Vagina (tissue), 2 donors: ENCODE measurements around the gene ANO9. TPM values are rescaled to one million over a fixed set of nuclear protein-coding genes. Genes with fewer than 3 reads are reported as not detected.

Experiments used
- DNase-seq, 2 donors: peaks; one replicate each; pipeline ENCODE4 v3.0.0-alpha.2; 2017; ENCODE audit errors: extremely low spot score in 2 of 2
- H3K27ac ChIP-seq: fragments of 200-600 bp; sonication (generic); one replicate; pipeline ENCODE4 v1.5.1; 2019
- H3K27me3 ChIP-seq: fragments of 200-600 bp; sonication (generic); one replicate; pipeline ENCODE4 v1.5.1; 2019
- H3K36me3 ChIP-seq, 2 donors: fragments of 200-600 bp; sonication (generic); one replicate each; pipeline ENCODE4 v1.5.1; 2017 to 2019
- H3K4me1 ChIP-seq: fragments of 200-600 bp; sonication (generic); one replicate; pipeline ENCODE4 v1.5.1; 2019
- H3K4me3 ChIP-seq, 2 donors: fragments of 200-600 bp; sonication (generic); 1 replicate in 1 of 2; 2 replicates in 1 of 2; pipeline ENCODE4 v1.5.1; 2016 to 2019
- H3K9me3 ChIP-seq: fragments of 200-600 bp; sonication (generic); one replicate; pipeline ENCODE4 v1.5.1; 2019
- POLR2A ChIP-seq, 2 donors: fragments of 450-650 bp; IDR thresholded peaks; one replicate each; pipeline ENCODE4 v1.6.1; 2017; ENCODE audit warnings: antibody characterized with exemption in 2 of 2, mild to moderate bottlenecking in 2 of 2, moderate library complexity in 2 of 2
- POLR2AphosphoS5 ChIP-seq, 2 donors: sonication (generic); formaldehyde crosslinking; IDR thresholded peaks; one replicate each; pipeline ENCODE4 v1.9.0; 2017; ENCODE audit warnings: antibody characterized with exemption in 2 of 2, mild to moderate bottlenecking in 2 of 2, low read depth in 1 of 2; ENCODE audit not compliant: insufficient read depth in 1 of 2
- intact Hi-C: fragments of 100-400 bp; cut with DNase I; formaldehyde crosslinking; loops from one replicate; pipeline ENCODE4 v1.15.1; 2023
- total RNA-seq: library from RNA; depleted of rRNA; stranded (reverse); fragments of >200 nt; gene quantifications from one replicate; pipeline ENCODE4 v1.2.3, GENCODE V29; 2016
- TF ChIP-seq, protein P1 (sequence below), 3 experiments: fragments of 450-650 bp in 2 of 3; fragments of 200-600 bp in 1 of 3; sonication (generic) in 1 of 3; IDR thresholded peaks; one replicate each; pipeline ENCODE4 v1.5.1; 2017 to 2019; ENCODE audit warnings: antibody characterized with exemption in 3 of 3, mild to moderate bottlenecking in 2 of 3, moderate library complexity in 2 of 3

Gene ANO9
- total RNA-seq, 1 donor from 2014 or later: 12.0 TPM

DNA sequence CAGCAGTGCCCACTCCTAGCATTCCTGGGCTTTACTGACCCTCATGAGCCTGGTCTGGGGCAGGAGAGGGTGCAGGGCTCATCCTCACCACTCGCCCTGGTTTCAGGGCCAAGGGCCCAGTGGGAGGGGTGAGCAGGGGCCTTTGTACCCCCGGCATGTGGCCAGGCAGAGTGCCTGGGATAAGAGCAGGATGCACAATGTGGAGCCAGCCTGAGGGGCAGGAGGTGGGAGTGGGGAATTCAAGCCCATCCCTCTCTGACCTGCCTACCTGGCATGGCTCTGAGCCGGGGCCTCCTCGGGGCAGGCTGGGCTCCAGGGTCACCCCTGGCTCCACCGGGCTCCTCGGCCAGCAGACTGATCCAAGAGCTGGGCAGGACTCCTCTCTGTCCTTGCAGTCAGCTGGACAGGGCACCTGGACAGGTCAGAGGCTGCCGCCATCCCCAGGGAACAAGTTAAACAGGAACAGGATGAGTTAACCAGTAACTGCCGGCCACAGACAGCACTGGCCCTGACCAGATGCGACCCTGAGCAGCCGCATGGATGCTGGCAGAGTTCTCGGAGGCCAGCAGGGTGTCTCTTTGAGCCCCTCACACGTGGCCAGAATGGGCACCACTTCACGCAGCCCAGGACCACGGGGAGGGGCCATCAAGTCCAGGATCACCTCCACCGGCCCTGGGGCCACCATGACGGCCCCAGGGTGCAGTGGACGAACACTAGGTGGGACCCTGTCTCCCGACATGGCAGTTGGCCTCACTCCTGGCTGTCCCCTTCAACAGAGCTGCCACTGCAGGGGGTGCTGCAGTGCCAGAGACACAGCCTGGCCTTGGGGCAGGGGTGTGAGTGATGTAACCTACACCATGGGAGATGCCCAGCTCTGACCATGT lies 32.0 kb downstream of the ANO9 start:
- Histone ChIP-seq H3K36me3 (no peaks in the 10 kb centered on the region), H3K27me3 (no peaks in the 10 kb centered on the region), H3K4me1 (peaks cover 32% of the 10 kb centered on the region), H3K27ac (no peak overlapping the region), H3K9me3 (no peaks in the 10 kb centered on the region), H3K4me3 (no peak overlapping the region)
- TF ChIP-seq POLR2A (IDR thresholded peaks at IDR 0.05): no peak
- TF ChIP-seq POLR2AphosphoS5 (IDR thresholded peaks at IDR 0.05; ENCODE audit: insufficient read depth in 1 of 2, low read depth in 1 of 2): no peak
- TF ChIP-seq, protein P1, sequence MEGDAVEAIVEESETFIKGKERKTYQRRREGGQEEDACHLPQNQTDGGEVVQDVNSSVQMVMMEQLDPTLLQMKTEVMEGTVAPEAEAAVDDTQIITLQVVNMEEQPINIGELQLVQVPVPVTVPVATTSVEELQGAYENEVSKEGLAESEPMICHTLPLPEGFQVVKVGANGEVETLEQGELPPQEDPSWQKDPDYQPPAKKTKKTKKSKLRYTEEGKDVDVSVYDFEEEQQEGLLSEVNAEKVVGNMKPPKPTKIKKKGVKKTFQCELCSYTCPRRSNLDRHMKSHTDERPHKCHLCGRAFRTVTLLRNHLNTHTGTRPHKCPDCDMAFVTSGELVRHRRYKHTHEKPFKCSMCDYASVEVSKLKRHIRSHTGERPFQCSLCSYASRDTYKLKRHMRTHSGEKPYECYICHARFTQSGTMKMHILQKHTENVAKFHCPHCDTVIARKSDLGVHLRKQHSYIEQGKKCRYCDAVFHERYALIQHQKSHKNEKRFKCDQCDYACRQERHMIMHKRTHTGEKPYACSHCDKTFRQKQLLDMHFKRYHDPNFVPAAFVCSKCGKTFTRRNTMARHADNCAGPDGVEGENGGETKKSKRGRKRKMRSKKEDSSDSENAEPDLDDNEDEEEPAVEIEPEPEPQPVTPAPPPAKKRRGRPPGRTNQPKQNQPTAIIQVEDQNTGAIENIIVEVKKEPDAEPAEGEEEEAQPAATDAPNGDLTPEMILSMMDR (IDR thresholded peaks at IDR 0.05): no peak
- intact Hi-C loops: no loop called here
- DNase-seq: no peak

GRCh38 chr11:409008-409599 lies 32.7 kb downstream of the ANO9 start:
- intact Hi-C loops: no loop called here
- Histone ChIP-seq H3K27ac (no peak overlapping the region), H3K4me1 (peaks cover 32% of the 10 kb centered on the region), H3K9me3 (no peaks in the 10 kb centered on the region), H3K36me3 (peaks cover 0 to 4% of the 10 kb centered on the region in 2 donors), H3K27me3 (no peaks in the 10 kb centered on the region), H3K4me3 (no peak overlapping the region)
- TF ChIP-seq, protein P1 (IDR thresholded peaks at IDR 0.05): no peak
- TF ChIP-seq POLR2A (IDR thresholded peaks at IDR 0.05): no peak
- no peak for DNase-seq

GRCh38 chr11:408154-409007 lies 33.4 kb downstream of the ANO9 start:
- H3K27ac ChIP-seq: no peak overlapping the region
- peaks cover 29% of the 10 kb centered on the region for H3K4me1 ChIP-seq
- H3K36me3 ChIP-seq: peaks cover 0 to 12% of the 10 kb centered on the region in 2 donors
- H3K27me3 ChIP-seq: no peaks in the 10 kb centered on the region
- no peak for TF ChIP-seq POLR2AphosphoS5 (IDR thresholded peaks at IDR 0.05; ENCODE audit: insufficient read depth in 1 of 2, low read depth in 1 of 2)
- TF ChIP-seq, protein P1 (IDR thresholded peaks at IDR 0.05): no peak
- no peak for TF ChIP-seq POLR2A (IDR thresholded peaks at IDR 0.05)
- DNase-seq: no peak
- H3K9me3 ChIP-seq: no peaks in the 10 kb centered on the region
- H3K4me3 ChIP-seq: no peak overlapping the region
- intact Hi-C loops: no loop called here

DNA sequence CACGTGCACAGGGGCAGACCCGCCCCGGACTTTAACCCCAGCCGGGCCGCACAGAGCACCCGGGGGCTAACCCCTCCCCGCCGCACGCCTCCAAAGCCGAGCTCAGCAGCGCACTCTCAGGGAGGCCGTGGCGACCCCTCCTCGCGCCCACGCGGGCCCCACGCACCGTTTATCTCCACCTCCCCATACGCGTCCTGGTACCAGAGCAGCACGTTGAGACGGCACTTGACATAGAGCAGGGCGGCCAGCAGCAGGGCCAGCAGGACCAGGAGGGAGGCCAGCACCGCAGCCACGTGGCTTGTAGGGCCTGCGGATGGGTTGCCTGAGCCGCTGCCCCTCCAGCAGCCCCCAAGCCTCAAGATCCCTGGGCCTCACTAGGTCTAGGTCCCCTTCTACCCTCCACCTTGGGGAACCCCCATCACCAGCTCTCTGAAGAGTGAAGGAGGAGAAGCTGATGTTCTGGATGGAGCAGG lies 34.1 kb downstream of the ANO9 start:
- peak overlapping the region in 1 of 2 donors; percentile 52 for H3K4me3 ChIP-seq
- intact Hi-C loops: no loop called here
- H3K36me3 ChIP-seq: peaks cover 0 to 16% of the 10 kb centered on the region in 2 donors
- H3K27me3 ChIP-seq: no peaks in the 10 kb centered on the region
- no peak for DNase-seq
- peaks cover 22% of the 10 kb centered on the region for H3K4me1 ChIP-seq
- no peak overlapping the region for H3K27ac ChIP-seq
- H3K9me3 ChIP-seq: no peaks in the 10 kb centered on the region
- TF ChIP-seq POLR2AphosphoS5 (IDR thresholded peaks at IDR 0.05; ENCODE audit: insufficient read depth in 1 of 2, low read depth in 1 of 2) (no peak), POLR2A (IDR thresholded peaks at IDR 0.05) (no peak)
- TF ChIP-seq, protein P1 (IDR thresholded peaks at IDR 0.05): no peak
